A549 (cell line): ENCODE measurements around the gene ZGPAT. TPM values are rescaled to one million over a fixed set of nuclear protein-coding genes. Genes with fewer than 3 reads are reported as not detected.

Experiments used
- ATAC-seq, 2 experiments: fragments of 200-7000 bp in 1 of 2; fragments of >200 bp in 1 of 2; cut with Nextera tagmentation in 1 of 2; cut with Tn5 transposase in 1 of 2; 3 replicates each; pipeline versions ENCODE4 v1.8.0 to v1.9.1; 2018 to 2020; ENCODE audit warnings: mild to moderate bottlenecking in 1 of 2, moderate library complexity in 1 of 2
- CTCF ChIA-PET: fragments of 300-600 bp; sonication (Branson Sonifier 250); formaldehyde crosslinking; extraction: SDS; loops from one replicate; lab custom pipeline; 2021; ENCODE audit warnings: antibody characterized with exemption, inconsistent platforms; lab: Yijun Ruan, JAX
- POLR2A ChIA-PET: fragments of 350-600 bp; formaldehyde crosslinking; extraction: SDS; loops from one replicate; lab custom pipeline; 2021; ENCODE audit warnings: antibody characterized with exemption, inconsistent platforms; lab: Yijun Ruan, JAX
- DNase-seq, 2 experiments: peaks; one replicate each; pipeline versions ENCODE4 v3.0.0 to v3.0.0-alpha.2; 2011 to 2016; ENCODE audit warnings: low read depth in 1 of 2, low spot score in 1 of 2
- FAIRE-seq: peaks from 2 replicates; lab custom pipeline; 2011; peaks lifted over from hg19 to GRCh38; lab: Jason Lieb, UNC
- H3K27ac ChIP-seq, 2 experiments: fragments of >200 bp; sonication (Bioruptor Twin); formaldehyde crosslinking; 3 replicates each; pipeline ENCODE4 v1.5.1; 2016 to 2017
- H3K4me1 ChIP-seq: fragments of >200 bp; sonication (Bioruptor Twin); formaldehyde crosslinking; 3 replicates; pipeline ENCODE4 v1.6.1; 2016
- H3K4me2 ChIP-seq: fragments of >200 bp; sonication (Bioruptor Twin); formaldehyde crosslinking; 3 replicates; pipeline ENCODE4 v1.6.1; 2016
- H3K4me3 ChIP-seq: fragments of >200 bp; sonication (Bioruptor Twin); formaldehyde crosslinking; 3 replicates; pipeline ENCODE4 v1.5.1; 2016
- H3K9me3 ChIP-seq: fragments of >200 bp; sonication (Bioruptor Twin); formaldehyde crosslinking; 3 replicates; pipeline ENCODE4 v1.6.1; 2016
- BCL3 ChIP-seq: fragments of >200 bp; sonication (Bioruptor Twin); formaldehyde crosslinking; IDR thresholded peaks from 3 replicates; pipeline ENCODE4 v1.6.1; 2016
- CBX2 ChIP-seq: fragments of 200-600 bp; sonication (generic); IDR thresholded peaks from 2 replicates; pipeline ENCODE4 v1.6.1; 2016; ENCODE audit warnings: low read depth, mild to moderate bottlenecking, borderline replicate concordance
- CEBPB ChIP-seq, 2 experiments: fragments of >200 bp in 1 of 2; sonication (Bioruptor Twin) in 1 of 2; formaldehyde crosslinking in 1 of 2; IDR thresholded peaks; 2 replicates each; pipeline ENCODE4 v1.6.1; 2012 to 2016
- CHD2 ChIP-seq: fragments of 150-350 bp; IDR thresholded peaks from 2 replicates; pipeline ENCODE4 v1.6.1; 2014; ENCODE audit warnings: low read length; ENCODE audit not compliant: partially characterized antibody
- E2F6 ChIP-seq: IDR thresholded peaks from 2 replicates; pipeline ENCODE4 v1.6.1; 2012; ENCODE audit warnings: low read depth, borderline replicate concordance
- EP300 ChIP-seq, 2 experiments: fragments of >200 bp; sonication (Bioruptor Twin); formaldehyde crosslinking; IDR thresholded peaks; 2 replicates in 1 of 2; 3 replicates in 1 of 2; pipeline ENCODE4 v1.6.1; 2016 to 2017
- FOSB ChIP-seq: fragments of 250-450 bp; sonication (Bioruptor Pico); IDR thresholded peaks from 2 replicates; pipeline ENCODE4 v1.5.0; 2020; ENCODE audit warnings: mild to moderate bottlenecking, moderate library complexity
- FOXS1 ChIP-seq: fragments of 250-450 bp; sonication (Bioruptor Pico); IDR thresholded peaks from 2 replicates; pipeline ENCODE4 v1.5.0; 2020; ENCODE audit warnings: mild to moderate bottlenecking, moderate library complexity
- HDAC2 ChIP-seq: fragments of 200-600 bp; sonication (generic); IDR thresholded peaks from 2 replicates; pipeline ENCODE4 v1.6.1; 2016
- HES2 ChIP-seq: fragments of >200 bp; sonication (Bioruptor Twin); formaldehyde crosslinking; IDR thresholded peaks from 2 replicates; pipeline ENCODE4 v1.6.1; 2016
- HEYL ChIP-seq: fragments of 250-450 bp; sonication (Bioruptor Pico); IDR thresholded peaks from 2 replicates; pipeline ENCODE4 v1.8.0; 2021; ENCODE audit warnings: mild to moderate bottlenecking, moderate library complexity
- HOXA7 ChIP-seq: fragments of 250-450 bp; sonication (Bioruptor Pico); IDR thresholded peaks from 2 replicates; pipeline ENCODE4 v1.5.0; 2020; ENCODE audit warnings: mild to moderate bottlenecking, moderate library complexity
- JUN ChIP-seq, 2 experiments: fragments of >200 bp; sonication (Bioruptor Twin); formaldehyde crosslinking; IDR thresholded peaks; 2 replicates in 1 of 2; 3 replicates in 1 of 2; pipeline ENCODE4 v1.6.1; 2016 to 2017
- MAX ChIP-seq: IDR thresholded peaks from 2 replicates; pipeline ENCODE4 v1.6.1; 2012
- MYC ChIP-seq: IDR thresholded peaks from 2 replicates; pipeline ENCODE4 v1.6.1; 2012; ENCODE audit warnings: mild to moderate bottlenecking, inconsistent platforms, low read length, improper control_type of control experiment, borderline replicate concordance
- PBX3 ChIP-seq: IDR thresholded peaks from 2 replicates; pipeline ENCODE4 v1.6.1; 2012
- POLR2AphosphoS2 ChIP-seq: conservative IDR thresholded peaks from 2 replicates; pipeline ENCODE4 v1.6.1; 2012; ENCODE audit warnings: low read length, improper control_type of control experiment, inconsistent platforms
- RARB ChIP-seq: fragments of 250-450 bp; sonication (Bioruptor Pico); IDR thresholded peaks from 2 replicates; pipeline ENCODE4 v1.8.0; 2021; ENCODE audit warnings: mild to moderate bottlenecking, moderate library complexity
- RFX5 ChIP-seq: fragments of 450-650 bp; IDR thresholded peaks from 2 replicates; pipeline ENCODE4 v1.7.1; 2014; ENCODE audit warnings: antibody characterized with exemption, mild to moderate bottlenecking, moderate library complexity
- ZC3H11A ChIP-seq: fragments of 450-650 bp; IDR thresholded peaks from 2 replicates; pipeline ENCODE4 v1.6.1; 2014; ENCODE audit warnings: antibody characterized with exemption, mild to moderate bottlenecking
- ZFP36 ChIP-seq: fragments of 450-650 bp; IDR thresholded peaks from 2 replicates; pipeline ENCODE4 v1.6.1; 2014; ENCODE audit warnings: borderline replicate concordance; ENCODE audit not compliant: partially characterized antibody
- WGBS: methylation state at CpG from one replicate; pipeline ENCODE4 v1.1.6; 2017; ENCODE audit errors: missing lambda C conversion rate; 5-methylcytosine and 5-hydroxymethylcytosine counted together
- polyA plus RNA-seq, 4 experiments: library from polyadenylated mRNA; depleted of rRNA in 3 of 4; stranded (reverse); fragments of >200 nt; fragmentation: RNase III in 1 of 4; extraction: RNeasy Plus Mini Kit Qiagen cat#74134 plus additional on column Dnase treatment in 1 of 4; gene quantifications; 2 replicates in 3 of 4; 3 replicates in 1 of 4; pipeline ENCODE4 v1.2.3, GENCODE V29; 2011 to 2017
- TF ChIP-seq, protein P1 (sequence below): fragments of >200 bp; sonication (Bioruptor Twin); formaldehyde crosslinking; IDR thresholded peaks from 3 replicates; pipeline ENCODE4 v1.5.1; 2016
- TF ChIP-seq, protein P2 (sequence below): fragments of 450-650 bp; IDR thresholded peaks from 2 replicates; pipeline ENCODE4 v1.6.1; 2014; ENCODE audit warnings: antibody characterized with exemption

Gene ZGPAT
- polyA plus RNA-seq, 2 of the 4 experiments (the other 2 are of a cell fraction), result 9.5 to 23.9 TPM

DNA sequence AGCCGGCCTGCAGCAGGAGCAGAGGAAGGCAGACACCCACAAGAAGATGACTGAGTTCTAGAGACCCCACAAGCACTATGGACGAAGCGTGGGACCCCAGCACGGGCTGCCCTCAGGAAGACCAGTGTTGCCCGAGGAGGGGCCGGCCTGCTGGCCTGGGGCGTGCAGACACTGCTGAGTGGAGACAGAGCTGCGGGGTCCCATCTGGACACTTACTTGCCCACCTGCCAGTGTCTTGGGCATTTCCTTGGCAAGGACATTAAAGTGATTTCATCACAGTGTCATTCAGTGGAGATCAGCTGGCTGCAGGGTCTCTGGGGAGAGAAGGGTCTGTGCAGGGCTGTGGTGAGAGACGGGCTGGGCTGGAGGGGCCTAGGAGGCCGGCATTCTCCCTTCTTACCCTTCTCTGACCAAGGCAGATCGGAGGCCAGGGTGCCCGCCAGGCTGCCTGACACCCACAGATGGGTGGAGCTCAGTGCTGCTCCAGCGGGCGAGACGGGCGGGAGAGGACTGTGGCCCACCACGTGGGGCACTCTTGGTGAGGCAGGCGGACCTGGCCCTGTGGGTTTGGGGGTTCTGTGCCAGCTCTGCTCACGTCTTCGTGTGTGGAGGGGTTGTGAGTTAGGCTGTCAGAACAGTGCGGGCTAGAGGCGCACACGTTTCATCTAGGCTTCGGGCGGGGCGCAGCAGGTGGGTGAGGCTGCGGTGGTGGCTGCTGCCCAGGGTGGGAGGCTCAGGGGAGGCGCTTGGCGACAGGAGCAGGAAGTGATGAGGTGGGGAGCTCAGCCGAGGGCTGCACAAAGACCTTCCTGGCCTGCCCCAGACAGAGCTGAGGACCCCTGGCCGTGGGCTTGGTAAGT, 28.2 kb downstream of the ZGPAT start, which contains the start of gene LIME1:
Gene LIME1, plus strand, starts transcription at position 806 of the 860 bp plus-strand sequence. CDS start 886 bp downstream, outside the sequence.
- H3K9me3 ChIP-seq, result no peaks in the 10 kb centered on the region
- no peak for DNase-seq

DNA sequence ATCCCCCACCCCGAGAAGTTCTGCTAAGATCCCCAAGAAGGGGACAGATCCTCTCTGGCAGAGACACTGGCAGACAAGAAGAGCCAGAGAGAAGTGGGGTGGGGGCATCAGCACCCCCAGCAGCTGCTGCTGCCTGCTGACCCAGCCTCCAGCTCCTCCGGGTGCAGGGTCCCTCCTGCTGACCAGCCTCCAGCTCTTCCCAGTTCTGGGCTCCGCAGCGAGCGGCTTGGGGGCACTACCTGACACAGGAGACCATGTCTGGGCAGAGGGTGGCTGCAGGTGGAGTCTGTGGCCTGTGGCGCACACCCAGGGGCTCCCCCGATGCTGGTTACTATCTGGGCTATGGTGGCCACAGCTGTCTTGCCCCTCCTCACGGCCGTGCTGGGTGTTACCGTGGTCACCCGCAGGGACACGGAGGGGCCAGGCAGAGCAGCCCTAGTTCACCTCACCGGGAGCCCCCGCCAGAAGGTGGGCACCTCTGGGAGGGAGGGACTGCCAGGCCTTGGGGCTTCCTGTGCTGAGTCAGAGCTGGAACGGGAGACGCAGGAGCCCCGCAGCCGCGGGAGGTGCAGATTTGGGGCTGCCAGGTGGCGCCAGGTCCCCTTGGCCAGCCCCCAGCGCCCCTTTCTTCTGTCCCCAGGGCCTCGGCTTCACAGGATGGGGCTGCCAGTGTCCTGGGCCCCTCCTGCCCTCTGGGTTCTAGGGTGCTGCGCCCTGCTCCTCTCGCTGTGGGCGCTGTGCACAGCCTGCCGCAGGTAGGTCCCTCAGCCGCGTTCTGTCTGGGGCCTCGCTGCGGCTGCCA, 29.3 kb downstream of the ZGPAT start:
- ATAC-seq (no peak), DNase-seq (no peak), FAIRE-seq (no peak)
- Histone ChIP-seq H3K4me2 (no peak overlapping the region), H3K4me3 (no peak overlapping the region), H3K4me1 (peaks cover 16% of the 10 kb centered on the region), H3K9me3 (no peaks in the 10 kb centered on the region), H3K27ac (no peak overlapping the region)
- POLR2A ChIA-PET, result interaction anchor here (1.2 kb wide), 2 partner anchors 29 to 34 kb away, joined by 3 to 7 read pairs; partner anchors contain the start of genes ARFRP1 and ZGPAT
- 100% methylated on average over 1 of the region's 30 CpGs for WGBS
- TF ChIP-seq FOXS1 (CRISPR knock-in tag) (no peak), PBX3 (no peak), ZFP36 (no peak), HES2 (no peak), RFX5 (no peak), HEYL (CRISPR knock-in tag) (no peak), RARB (CRISPR knock-in tag) (no peak), BCL3 (no peak), POLR2AphosphoS2 (no peak), MYC (no peak), HOXA7 (CRISPR knock-in tag) (no peak), JUN (IDR thresholded peaks at IDR 0.05) (no peak), CHD2 (no peak), E2F6 (no peak), FOSB (CRISPR knock-in tag) (no peak), EP300 (IDR thresholded peaks at IDR 0.05) (no peak), CEBPB (IDR thresholded peaks at IDR 0.05) (no peak)
- TF ChIP-seq, protein P1, sequence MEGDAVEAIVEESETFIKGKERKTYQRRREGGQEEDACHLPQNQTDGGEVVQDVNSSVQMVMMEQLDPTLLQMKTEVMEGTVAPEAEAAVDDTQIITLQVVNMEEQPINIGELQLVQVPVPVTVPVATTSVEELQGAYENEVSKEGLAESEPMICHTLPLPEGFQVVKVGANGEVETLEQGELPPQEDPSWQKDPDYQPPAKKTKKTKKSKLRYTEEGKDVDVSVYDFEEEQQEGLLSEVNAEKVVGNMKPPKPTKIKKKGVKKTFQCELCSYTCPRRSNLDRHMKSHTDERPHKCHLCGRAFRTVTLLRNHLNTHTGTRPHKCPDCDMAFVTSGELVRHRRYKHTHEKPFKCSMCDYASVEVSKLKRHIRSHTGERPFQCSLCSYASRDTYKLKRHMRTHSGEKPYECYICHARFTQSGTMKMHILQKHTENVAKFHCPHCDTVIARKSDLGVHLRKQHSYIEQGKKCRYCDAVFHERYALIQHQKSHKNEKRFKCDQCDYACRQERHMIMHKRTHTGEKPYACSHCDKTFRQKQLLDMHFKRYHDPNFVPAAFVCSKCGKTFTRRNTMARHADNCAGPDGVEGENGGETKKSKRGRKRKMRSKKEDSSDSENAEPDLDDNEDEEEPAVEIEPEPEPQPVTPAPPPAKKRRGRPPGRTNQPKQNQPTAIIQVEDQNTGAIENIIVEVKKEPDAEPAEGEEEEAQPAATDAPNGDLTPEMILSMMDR, result no peak
- CTCF ChIA-PET, result interaction anchor here (0.7 to 1.8 kb wide), 4 partner anchors 23 to 128 kb away, joined by 3 to 7 read pairs (median 5); partner anchors contain the start of gene TPD52L2

More for the DNA sequence above, 28.2 kb downstream of the ZGPAT start, which contains the start of gene LIME1:
- Histone ChIP-seq H3K4me1 (peaks cover 6% of the 10 kb centered on the region), H3K4me3 (no peak within 1 kb of the TSS), H3K4me2 (no peak within 1 kb of the TSS), H3K27ac (no peak within 1 kb of the TSS)
- WGBS, result 82% methylated on average over 22 of the region's 31 CpGs
- ATAC-seq (no peak), FAIRE-seq (no peak)
- TF ChIP-seq ZFP36 (no peak), HDAC2 (no peak), CBX2 (no peak), MAX (no peak), ZC3H11A (no peak), CEBPB (IDR thresholded peaks at IDR 0.05) (no peak)
- TF ChIP-seq, protein P2, sequence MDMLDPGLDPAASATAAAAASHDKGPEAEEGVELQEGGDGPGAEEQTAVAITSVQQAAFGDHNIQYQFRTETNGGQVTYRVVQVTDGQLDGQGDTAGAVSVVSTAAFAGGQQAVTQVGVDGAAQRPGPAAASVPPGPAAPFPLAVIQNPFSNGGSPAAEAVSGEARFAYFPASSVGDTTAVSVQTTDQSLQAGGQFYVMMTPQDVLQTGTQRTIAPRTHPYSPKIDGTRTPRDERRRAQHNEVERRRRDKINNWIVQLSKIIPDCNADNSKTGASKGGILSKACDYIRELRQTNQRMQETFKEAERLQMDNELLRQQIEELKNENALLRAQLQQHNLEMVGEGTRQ, result no peak
- POLR2A ChIA-PET, result interaction anchor here (1.2 kb wide), 2 partner anchors 28 to 33 kb away, joined by 3 to 7 read pairs; partner anchors contain the start of genes ARFRP1 and ZGPAT
- CTCF ChIA-PET, result interaction anchor here (0.7 to 1.8 kb wide), 8 partner anchors 14 to 198 kb away, joined by 3 to 7 read pairs (median 4); partner anchors contain the start of genes PTK6 and TPD52L2
